GM18868 (cell line): ENCODE results near the gene ZDHHC9.

Source experiments
- ATAC-seq: cut with Tn5 transposase; IDR thresholded peaks from one replicate; pipeline ENCODE4 v1.9.1; 2021; ENCODE audit warnings: mild to moderate bottlenecking, moderate library complexity; ENCODE audit not compliant: unreplicated experiment

Gene ZDHHC9

DNA sequence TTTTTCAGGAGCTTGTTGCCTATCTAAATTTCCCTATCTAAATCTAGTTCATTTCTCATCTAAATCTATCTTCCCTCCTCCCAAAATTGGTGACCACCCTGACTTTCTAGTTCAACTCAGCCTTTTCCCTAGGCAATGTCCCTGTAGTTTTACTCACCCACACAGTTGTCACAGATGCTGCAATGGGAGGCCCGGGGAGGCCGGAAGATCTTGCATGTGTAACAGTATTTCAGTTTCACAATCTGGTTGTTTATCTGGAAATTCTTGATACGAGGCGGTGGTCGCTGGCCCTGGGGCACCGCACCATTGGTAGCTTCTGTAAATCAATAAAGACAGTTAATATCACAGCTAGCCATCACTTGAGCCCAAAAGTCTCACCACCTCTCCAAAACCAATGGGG lies 20.2 kb downstream of the ZDHHC9 start:
- no peak for ATAC-seq

DNA sequence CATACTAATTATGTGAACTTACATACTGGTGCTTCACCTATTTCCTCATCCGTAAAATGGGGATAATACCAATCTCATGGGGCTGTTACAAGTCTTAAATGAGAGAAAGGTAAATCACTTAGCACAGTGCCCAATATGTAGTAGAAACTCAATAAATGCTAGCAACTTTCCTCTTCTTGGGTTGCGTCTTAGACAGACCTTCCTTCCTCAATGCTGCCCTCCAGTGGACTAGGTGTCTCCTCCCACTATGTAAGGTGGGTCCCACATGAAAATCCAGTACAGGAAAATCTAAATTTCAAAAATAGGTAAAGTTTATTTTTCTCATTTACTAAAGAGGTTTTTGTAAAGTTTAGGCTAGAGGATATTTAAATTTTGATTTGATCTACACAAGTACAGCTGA lies 20.6 kb downstream of the ZDHHC9 start:
- peak; percentile 68 for ATAC-seq

DNA sequence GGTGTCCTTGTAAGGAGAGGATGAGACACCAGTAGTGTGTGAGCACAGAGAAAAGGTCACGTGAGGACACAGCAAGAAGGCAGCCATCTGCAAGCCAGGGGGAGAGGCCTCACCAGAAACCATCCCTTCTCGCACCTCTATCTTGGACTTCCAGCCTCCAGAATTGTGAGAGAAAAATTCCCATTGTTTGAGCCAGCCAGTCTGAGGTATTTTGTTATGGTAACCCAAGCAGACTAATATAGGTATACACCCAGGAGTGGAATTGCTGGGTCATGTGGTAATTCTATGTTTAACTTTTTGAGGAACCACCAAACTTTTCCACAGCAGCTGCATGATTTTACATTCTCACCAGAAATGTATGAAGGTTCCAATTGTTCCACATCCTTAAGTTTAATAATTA lies 25.6 kb downstream of the ZDHHC9 start:
- ATAC-seq: no peak

DNA sequence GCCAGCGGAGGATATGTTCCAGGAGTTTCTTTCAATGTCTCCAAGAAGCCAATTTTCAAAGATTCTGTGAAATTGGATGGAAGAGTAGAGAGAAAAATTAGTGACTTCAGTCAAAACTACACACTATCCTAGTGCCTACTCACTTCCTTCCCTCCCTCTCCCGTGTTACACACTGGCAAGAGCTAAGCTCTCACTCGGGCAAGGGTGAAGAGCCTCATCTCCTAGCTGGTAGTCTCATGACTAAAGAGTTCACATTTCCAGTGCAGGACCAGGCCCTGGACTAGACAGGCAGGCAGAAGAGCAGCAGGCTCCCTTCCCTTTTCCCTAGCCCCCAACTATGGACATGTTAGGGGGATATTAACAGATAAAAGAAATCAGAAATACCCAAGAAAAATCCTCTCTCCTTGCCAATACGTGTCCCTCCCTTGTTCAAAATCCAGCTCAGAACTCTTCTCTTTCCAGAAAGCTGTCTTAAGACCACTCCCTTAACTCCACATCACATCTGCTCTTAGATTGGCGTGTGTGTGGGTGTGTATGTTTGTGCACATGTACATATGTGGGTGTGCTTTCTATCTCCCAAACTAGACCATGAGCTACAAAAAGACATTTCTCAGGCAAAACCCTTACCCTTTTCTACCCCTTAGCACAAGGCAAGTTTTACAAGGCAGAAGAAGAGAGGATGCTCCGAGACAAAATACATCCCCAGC lies 29.9 kb downstream of the ZDHHC9 start:
- no peak for ATAC-seq

DNA sequence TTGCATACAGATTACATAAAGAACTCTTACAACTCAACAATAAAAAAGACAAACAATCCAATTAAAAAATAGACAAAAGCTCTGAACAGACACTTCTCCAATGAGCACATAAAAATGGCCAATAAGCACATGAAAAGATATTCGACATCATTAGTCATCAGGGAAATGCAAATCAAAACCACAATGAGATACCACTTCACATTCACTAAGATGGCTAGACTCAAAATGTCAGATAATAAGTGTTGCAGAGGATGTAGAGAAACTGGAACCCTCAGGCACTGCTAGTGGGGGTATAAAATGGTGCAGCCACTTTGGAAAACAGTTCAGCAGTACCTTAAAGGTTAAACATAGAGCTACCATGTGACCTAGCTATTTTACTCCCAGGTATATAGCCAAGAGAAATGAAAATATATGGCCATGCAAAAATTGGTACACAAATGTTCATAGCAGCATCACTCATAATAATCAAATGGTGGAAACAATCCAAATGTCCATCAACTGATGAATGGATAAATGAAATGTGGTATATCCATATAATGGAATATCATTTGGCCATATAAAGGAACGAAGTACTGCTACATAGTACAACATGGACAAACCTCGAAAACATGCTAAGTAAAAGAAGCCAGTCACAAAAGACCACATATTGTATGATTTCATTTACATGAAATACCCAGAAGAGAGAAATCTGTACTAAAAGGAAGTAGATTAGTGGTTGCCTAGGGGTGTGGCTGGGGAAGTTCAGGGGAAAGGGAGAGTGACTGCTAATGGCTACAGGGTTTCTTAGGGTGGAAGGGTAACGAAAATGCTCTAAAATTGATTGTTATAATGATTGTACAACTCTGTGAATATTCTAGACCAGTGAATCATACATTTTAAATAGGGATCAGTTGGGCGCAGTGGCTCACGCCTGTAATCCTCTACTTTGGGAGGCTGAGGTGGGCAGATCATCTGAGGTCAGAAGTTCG lies 34.6 kb downstream of the ZDHHC9 start:
- ATAC-seq: no peak

DNA sequence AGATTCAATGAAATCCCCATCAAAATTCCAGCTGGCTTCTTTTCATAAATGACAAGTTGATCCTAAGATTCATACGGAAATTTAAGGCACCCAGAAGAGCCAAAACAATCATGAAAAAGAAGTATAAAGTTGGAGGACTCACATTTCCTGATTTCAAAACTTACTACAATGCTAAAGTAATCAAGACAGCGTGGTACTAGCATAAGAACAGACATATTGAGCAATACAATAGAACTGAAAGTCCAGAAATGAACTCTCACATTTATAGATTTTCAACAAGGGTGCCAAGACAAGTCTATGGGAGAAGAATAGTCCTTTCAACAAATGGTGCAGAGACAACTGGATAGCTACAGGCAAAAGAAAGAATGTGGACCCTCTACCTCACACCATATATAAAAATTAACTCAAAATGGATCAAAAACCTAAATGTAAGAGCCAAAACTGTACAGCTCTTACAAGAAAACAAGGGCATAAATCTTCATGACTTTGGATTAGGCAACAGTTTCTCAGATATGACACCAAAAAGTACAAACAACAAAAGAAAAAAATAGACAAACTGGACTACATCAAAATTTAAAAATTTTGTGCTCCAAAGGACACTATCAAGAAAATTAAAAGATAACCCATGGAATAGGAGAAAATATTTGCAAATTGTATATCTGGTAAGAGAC lies 35.4 kb downstream of the ZDHHC9 start:
- ATAC-seq: no peak

DNA sequence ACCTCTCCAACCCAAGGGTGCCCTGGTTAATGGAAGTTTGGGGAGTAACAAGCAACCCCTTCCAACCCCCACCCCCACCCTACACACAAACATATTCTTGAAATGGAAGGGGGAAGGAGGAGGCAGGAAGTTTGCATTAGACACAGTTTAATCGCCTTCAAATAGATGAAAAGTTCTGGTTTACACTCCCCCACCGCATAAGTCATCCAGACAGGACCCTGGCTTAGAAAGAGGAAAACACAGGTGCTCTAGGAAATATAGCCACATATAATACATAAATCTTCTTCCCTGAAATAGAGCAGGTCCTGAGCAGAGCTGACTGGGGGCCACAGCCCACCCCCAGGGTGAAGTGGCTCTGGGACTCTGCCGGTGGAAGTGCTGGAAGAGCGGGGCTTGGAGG lies 38.9 kb downstream of the ZDHHC9 start:
- ATAC-seq: no peak

DNA sequence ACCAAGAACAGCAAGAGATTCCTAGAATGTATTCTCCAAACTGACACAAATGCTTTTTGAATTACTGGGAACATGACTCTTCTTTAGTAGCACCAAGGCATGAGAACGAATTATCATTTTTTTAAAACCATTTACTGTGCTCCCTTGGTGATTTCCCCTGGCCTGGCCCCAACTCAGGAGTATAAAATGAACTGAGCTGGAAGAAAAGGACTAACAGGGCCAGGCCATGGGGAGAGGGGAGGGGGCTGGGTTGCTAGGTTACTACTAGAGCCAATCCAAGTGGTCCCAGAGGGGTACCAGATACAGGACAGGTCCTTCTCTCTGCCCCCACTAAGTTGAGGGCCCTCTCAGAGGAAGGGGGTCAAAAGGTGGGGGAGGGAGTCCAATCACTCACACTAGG lies 40.8 kb downstream of the ZDHHC9 start:
- no peak for ATAC-seq

DNA sequence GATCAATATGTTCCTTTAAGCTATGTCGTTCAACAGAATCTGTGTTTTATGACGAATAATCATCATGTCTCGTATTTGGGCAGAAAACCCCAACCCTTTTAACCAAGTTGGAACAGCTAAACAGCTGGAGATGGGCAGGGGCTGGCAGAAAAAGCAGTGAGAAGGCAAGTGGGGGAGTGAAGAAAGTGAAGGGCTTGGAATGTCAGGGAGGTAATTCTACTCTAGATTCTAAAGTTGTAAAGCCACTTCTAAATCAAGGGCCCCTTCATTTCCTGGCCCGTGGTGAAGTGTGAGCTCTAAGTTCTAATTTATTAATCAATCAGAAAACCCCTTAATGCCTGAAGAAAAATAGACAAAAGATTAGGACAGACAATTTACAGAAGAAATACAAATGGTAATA lies 43.5 kb downstream of the ZDHHC9 start:
- no peak for ATAC-seq

DNA sequence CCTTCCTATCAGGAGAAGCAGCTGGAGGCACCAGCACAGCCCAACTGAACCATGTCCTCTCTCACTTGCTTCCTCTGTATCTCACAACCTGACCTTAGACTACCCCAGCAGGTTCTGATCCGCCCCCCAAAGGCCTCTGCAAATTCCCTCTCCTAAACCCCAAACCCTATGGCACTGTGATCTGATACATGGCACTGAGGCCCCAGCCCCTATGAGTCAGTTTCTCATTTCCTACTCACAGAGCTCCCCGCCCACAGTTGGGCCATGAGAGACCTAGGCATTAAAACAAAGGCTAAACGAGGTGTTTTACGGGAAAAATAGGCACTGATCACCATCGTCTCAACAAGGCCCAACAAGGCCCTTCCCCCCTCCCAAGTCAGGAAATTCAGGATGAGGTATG lies 44.8 kb downstream of the ZDHHC9 start:
- no peak for ATAC-seq

DNA sequence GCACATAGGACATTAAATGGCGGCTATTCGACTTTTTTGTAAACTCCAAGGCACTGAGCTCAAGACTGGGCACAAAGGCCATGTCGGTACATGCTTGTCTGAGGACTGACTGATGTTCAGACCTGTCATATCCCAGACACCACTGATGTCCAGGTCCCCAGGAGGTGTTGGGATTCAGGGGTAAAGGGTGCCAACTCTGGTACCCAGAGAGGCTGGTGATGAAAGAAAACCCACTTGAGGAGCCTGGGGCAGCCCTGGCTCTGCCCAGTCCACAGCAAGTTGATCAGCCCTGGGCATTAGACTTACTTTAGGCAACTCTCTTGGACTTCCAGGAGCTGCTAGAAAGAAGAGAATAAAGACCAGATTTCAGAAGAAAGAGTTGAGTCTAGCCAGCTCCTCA lies 45.2 kb downstream of the ZDHHC9 start:
- no peak for ATAC-seq

DNA sequence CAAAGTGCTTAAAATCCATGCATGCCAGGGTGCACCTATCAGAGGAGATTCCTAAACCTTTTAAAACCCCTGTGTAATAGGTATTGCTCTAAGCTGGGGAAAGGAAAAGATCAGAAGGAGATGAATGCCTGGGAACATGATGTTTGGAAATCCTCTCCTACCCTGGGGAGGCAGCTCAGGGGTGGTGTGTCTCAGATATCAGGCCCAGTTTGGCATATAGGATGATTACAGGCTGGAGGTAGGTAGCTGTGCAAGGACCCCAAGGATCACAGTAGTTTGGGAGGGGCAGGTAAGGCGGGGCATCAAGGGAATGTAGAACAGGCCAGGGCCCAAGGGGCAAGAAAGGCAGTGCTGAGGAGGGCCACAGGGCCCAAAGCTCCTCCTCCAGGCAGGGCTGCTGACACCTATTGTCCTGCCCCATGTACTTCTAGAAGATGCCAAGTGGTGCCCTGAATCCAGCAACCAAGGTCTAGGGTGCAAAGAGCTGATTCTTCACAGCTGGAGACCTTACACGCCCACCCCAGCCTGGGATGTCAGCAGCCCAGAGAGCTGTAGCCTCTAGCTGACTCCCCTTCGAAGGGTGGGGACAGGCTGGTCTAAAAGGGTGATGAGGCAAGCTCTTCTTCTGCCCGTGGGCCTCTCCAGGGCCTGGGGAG lies 46.3 kb downstream of the ZDHHC9 start:
- ATAC-seq: no peak

DNA sequence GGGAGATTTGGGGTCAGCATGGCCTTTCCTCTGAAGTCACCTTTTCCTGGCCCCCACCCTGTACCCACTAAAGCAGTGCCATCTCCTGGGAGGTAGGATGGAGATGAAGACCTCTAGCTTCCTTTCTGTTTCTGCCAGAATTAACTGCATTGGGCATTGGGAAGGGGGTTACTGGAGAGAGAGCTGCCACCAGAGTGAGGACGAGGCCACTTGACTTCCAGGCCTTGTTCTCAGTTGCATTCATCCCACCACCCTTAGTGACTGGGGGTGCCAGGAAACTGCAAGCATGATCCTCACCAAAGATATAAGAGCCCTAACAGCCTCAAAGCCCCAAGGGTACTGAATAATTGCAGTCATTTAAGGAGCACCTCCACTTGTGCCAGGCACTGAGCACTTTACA lies 48.1 kb downstream of the ZDHHC9 start:
- no peak for ATAC-seq

DNA sequence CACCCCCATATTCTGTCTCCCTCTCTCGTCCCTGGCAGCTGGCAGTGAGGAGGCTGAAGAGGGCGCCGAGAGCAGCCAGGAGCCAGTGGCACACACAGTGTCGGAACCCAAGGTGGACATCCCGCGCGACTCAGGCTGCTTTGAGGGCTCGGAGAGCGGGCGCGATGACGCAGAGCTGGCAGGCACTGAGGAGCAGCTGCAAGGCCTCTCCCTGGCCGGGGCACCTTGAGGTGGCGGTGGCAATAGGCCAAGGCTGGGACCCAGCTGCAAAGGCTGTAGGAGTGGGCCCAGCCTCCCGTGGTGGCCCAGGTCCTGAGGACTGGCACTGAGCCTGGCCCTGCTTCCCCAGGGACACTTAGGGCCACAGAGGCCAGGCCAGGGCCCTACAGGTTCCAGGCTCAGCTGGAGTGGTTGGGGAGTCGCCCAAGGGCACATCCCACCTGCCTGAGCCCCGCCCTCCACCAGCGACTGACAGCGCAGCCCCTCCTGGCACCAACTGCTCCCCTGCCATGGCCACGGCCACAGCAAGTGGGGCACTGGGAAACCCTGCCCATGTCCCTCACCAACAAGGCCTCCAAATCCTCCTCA lies 50.0 kb downstream of the ZDHHC9 start:
- ATAC-seq: no peak

DNA sequence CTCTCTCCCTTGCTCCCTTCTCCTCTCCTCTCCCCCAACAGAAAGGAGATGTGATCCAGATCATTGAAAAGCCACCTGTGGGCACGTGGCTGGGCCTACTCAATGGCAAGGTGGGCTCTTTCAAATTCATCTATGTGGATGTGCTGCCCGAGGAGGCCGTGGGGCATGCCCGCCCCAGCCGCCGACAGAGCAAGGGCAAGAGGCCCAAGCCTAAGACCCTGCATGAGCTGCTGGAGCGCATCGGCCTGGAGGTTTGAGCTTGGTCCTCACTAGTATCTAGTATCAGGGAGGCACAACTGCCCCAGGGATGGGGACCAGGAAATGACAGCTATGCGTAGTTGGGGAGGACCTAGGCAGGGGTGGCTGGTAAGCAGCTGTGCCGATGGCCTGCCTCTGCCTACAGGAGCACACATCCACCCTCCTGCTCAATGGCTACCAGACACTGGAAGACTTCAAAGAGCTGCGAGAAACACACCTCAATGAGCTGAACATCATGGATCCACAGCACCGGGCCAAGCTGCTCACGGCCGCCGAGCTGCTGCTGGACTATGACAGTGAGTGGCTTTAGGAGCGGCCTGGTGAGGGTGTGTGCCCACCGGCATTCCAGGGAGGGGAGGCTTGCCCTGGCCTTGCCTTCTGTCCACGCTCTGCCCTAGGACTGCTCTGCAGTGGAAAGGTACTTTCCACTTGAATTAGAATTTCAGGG lies 50.9 kb downstream of the ZDHHC9 start:
- ATAC-seq: no peak

DNA sequence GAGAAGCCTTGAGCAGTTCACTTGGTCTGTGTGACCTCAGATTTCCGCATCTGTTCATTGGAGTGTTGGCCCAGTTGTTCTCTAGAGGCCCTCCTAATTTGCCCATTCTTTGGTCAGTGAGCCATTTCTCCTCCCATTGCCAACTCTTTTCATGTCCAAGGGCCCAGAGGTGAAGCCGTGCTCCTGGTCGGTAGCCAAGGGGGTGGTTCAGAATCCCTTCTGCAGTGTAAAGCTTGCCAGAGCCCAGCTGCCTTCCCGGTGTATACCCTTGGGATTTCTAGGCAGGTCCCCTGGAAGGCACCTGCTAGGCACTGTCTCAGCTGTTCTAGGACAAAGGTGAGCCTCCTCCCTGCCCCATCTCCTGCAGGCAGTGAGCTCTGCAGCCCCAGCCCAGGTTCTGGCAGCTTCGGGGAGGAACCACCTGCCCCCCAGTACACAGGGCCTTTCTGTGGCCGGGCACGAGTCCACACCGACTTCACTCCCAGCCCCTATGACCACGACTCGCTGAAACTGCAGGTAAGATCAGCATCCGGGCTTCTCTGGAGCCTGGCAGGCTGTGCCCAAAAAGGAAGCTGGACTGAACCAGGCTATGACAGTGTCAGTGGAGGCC lies 51.6 kb downstream of the ZDHHC9 start:
- ATAC-seq: no peak

DNA sequence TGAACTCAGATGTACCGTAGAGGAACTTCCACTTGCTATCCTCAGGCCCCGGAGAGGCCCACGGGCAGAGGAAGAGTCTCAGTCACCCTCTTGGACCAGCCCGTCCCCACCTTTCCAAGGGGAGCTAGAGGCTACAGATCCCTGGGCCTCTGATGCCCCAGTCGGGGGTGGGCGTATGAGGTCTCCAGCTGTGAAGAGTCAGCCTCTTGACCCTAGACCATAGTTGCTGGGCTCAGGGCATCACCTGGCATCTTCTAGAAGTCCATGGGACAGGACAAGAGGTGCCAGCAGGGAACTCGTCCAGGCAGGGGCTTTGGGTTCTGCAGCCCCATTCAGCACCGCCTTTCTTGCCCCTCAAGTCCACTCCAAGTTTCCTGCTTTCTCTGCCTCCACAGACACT lies 52.4 kb downstream of the ZDHHC9 start:
- no peak for ATAC-seq

DNA sequence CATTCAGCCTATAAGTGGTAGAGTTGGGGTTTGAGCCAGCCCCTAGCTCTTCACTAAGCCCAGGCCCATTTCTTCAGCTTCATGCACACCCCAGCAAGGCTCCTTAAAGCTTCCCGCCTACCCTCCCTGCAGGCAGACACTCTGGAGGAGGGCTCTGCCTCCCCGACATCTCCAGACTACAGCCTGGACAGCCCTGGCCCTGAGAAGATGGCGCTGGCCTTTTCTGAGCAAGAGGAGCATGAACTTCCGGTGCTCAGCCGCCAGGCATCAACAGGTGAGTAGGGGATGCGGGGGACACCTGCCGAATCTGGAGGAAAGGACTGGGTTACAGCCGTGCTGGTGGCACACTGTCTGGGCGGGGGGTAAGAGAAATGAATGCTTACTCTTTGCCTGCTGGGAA lies 52.9 kb downstream of the ZDHHC9 start:
- ATAC-seq: no peak

DNA sequence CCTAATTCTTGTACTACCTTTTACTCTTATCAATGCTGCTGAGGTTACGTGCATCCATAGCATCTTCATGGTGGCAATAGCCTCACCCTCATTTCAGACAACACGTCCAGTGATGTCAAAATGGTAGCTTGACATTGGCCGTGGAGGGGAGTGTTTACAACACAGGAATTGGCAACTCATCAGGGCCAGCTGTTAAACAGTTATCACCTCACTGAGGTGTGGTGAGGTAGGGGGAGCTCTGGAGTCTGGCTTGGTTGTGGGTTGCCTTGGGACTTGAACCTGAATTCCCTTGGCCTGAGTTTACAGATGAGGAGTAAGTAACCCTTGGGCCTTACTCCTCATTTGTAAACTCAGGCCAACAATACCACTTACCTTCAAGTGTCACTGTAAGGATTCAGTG lies 53.5 kb downstream of the ZDHHC9 start:
- no peak for ATAC-seq

DNA sequence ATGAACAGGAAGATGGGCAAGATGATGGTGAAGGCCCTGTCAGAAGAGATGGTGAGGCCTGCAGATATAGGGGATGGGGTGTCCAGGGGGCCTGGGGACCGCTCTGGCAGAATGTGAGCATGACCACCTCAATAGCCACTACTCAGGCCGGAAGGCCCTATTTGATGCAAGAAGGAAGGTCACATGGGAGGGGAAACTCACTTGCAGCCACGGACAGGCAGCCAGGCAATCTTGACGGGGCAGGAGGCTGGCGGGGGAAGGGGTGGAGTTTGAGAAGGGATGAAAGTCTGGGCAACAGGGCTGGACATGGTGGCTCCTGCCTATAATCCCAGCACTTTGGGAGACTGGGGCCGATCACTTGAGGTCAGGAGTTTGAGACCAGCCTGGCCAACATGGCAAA lies 55.2 kb downstream of the ZDHHC9 start:
- no peak for ATAC-seq
